DOHH2 (cell line): ENCODE measurements around the gene KCNK15.

ENCODE experiments used
- EZH2phosphoT487 ChIP-seq: fragments of 200-600 bp; sonication (generic); IDR thresholded peaks from 2 replicates; pipeline ENCODE4 v1.6.1; 2017; ENCODE audit warnings: borderline replicate concordance, mild to moderate bottlenecking, antibody characterized with exemption, low read length, moderate library complexity, mixed read lengths
- TF ChIP-seq, protein P1 (sequence below): fragments of 200-600 bp; sonication (generic); IDR thresholded peaks from one replicate; pipeline ENCODE4 v1.5.1; 2014; ENCODE audit warnings: antibody characterized with exemption, mild to moderate bottlenecking, low read depth, low read length; ENCODE audit not compliant: poor library complexity, severe bottlenecking

DNA sequence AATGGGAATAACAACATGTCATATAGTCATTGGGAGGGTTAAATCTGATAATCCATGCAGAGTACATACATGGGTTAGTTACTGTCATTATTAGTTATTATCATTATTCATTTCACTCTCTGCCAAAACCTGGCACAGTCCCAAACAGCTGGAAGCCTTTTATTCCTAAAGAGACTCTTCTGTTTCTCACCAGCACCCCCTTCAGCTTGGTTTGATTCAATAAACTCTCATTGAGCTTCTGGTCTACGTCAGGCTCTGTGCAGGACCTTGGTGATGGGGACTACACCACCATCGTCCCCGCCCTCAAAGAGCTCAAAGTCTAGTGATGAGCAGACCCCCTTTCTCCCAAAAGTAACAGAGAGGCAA is 2.3 kb downstream of the KCNK15 start:
- no peak for TF ChIP-seq EZH2phosphoT487
- TF ChIP-seq, protein P1, sequence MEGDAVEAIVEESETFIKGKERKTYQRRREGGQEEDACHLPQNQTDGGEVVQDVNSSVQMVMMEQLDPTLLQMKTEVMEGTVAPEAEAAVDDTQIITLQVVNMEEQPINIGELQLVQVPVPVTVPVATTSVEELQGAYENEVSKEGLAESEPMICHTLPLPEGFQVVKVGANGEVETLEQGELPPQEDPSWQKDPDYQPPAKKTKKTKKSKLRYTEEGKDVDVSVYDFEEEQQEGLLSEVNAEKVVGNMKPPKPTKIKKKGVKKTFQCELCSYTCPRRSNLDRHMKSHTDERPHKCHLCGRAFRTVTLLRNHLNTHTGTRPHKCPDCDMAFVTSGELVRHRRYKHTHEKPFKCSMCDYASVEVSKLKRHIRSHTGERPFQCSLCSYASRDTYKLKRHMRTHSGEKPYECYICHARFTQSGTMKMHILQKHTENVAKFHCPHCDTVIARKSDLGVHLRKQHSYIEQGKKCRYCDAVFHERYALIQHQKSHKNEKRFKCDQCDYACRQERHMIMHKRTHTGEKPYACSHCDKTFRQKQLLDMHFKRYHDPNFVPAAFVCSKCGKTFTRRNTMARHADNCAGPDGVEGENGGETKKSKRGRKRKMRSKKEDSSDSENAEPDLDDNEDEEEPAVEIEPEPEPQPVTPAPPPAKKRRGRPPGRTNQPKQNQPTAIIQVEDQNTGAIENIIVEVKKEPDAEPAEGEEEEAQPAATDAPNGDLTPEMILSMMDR = no peak
